ENCODE results near the gene VARS2.
A peak's percentile ranks its signal among the peaks of the same experiment; 100 is the strongest.

Gene VARS2

DNA sequence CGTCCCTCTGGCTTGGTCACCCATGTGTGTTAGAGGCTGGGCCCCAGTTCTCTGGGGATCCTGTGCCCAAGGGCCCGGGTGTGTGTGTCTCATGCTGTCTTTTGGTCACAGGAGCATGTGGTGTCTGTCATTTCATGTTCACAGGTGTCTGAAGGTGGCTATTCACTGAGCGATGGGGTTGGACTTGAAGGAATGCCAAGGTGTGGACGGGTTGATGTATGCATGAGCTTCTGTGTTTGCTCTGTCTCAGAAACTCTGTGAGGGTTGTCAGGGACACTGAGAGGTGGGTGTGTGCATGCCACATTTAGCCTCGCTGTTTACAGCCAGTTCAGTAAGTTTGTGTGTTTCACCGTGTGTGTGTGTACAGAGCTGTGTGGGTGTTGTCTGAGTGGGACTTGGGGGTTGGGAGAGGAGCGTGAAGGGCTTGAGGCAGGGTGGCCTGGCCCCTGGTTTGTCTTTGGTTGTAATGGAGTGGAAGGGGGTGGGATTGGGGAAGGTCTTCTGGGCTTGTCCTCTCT, 28.5 kb upstream of the VARS2 start:
- TF ChIP-seq, protein P1, sequence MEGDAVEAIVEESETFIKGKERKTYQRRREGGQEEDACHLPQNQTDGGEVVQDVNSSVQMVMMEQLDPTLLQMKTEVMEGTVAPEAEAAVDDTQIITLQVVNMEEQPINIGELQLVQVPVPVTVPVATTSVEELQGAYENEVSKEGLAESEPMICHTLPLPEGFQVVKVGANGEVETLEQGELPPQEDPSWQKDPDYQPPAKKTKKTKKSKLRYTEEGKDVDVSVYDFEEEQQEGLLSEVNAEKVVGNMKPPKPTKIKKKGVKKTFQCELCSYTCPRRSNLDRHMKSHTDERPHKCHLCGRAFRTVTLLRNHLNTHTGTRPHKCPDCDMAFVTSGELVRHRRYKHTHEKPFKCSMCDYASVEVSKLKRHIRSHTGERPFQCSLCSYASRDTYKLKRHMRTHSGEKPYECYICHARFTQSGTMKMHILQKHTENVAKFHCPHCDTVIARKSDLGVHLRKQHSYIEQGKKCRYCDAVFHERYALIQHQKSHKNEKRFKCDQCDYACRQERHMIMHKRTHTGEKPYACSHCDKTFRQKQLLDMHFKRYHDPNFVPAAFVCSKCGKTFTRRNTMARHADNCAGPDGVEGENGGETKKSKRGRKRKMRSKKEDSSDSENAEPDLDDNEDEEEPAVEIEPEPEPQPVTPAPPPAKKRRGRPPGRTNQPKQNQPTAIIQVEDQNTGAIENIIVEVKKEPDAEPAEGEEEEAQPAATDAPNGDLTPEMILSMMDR (IDR thresholded peaks at IDR 0.05; ENCODE audit: control insufficient read depth, insufficient read depth, low read depth, low read length, missing control alignments), result no peak
- DNase-seq (ENCODE audit: low read depth), result no peak
- H3K4me3 ChIP-seq (ENCODE audit: control insufficient read depth, low read depth, low read length), result peak overlapping the region; percentile 70

DNA sequence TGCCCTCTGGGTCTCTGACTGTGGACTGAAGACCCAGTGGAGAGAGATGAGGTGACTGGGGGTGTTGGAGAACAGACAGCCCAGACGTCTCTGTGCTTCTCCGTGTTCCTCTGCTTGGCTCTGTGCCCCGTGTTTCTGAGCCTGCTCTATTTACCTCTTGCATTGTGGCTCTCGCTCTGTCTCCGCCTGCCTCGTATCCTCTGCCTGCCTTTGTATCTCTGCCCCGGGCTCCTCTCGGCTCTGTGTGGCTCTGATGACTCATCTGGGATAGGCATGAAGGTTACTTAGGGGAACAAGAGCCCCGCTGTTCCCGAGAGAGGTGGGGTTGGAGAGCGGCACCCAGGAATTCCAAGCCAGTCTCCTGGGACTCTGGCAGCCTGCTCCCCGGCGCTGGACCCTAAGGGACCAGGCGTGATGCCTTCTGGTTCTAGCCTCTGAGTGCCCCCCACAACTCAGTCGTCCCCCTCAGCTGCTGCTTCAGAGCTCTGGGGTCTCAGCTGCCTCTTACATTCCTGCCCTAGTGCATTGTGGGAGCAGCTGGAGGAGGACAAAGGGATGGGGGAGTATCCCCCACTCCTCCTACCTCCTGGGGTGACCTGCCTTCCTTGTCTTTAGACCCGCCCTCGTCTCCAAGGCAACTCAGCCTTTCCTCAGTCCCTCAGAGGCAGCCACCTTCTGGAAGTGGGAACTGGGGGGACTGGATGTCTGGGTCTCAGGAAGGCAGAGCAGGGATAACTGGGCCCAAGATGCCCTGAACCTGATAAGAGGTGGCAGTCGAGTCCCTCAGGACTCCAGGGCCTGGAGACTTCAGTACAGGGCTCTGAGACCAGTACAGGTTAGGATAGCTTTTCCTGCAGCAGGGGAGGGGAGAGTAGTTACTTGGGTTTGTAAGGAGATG, 27.8 kb upstream of the VARS2 start:
- H3K4me3 ChIP-seq (ENCODE audit: control insufficient read depth, low read depth, low read length), result peak overlapping the region; percentile 70

DNA sequence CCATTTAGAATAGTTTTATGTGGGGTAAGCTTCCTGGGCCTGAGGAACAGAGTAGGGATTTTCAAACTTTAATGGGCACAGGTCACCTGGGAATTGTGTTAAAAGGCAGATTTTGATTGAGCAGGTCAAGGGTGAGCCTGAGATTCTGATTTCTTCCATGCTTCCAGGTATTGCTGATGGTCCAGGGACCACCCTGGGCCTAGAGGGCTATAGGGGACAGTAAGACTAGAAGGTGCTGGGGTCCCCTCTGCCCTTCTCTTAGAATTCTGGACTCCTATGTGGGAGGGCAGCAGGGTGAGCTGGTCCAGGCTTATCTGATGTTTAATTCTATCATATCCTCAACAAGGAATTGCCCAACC, 27.2 kb upstream of the VARS2 start:
- DNase-seq (ENCODE audit: low read depth), result no peak
- TF ChIP-seq, protein P1 (IDR thresholded peaks at IDR 0.05; ENCODE audit: control insufficient read depth, insufficient read depth, low read depth, low read length, missing control alignments), result no peak
- no peak overlapping the region for H3K4me3 ChIP-seq (ENCODE audit: control insufficient read depth, low read depth, low read length)

More for the DNA sequence above, 27.8 kb upstream of the VARS2 start:
- TF ChIP-seq, protein P1 (IDR thresholded peaks at IDR 0.05; ENCODE audit: control insufficient read depth, insufficient read depth, low read depth, low read length, missing control alignments), result no peak
- no peak for DNase-seq (ENCODE audit: low read depth)

DNA sequence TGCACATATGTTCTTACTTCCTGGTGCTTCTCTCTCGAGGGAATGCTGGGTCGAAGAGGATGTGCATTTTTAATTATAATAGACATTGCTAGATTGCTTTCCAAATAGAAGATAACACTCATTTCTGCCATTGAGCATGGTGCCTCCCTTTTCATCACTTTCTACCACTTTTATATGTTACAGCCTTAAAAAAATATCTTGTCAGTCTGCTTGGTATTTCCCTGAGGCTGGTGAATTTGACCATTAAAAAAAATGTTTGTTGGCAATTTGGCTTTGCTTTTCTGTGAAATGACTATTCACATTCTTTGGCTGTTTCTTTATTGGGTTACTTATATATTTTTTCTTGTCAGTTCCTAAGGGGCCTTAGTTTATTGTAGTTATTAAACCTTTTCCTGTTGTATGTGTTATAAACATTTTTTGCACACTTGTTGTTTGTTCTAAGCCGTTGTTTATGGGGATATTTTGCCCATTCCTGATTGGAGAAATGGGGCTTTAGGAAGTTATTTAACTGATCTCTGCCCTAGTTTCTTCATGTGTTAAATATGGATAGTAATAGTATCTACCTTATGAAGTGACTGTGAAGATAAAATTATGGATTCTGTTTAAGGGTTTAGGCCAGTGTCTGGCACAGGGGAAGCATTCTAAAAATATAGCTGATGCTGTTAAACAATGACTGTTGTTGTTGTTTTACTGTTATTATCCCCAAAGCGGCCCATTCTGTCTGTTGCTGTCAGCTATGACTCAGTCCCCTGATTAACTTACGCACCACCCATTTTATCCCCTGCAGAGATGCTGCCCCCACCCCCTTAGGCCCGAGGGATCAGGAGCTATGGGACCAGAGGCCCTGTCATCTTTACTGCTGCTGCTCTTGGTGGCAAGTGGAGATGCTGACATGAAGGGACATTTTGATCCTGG, 25.9 kb upstream of the VARS2 start:
- TF ChIP-seq, protein P1 (IDR thresholded peaks at IDR 0.05; ENCODE audit: control insufficient read depth, insufficient read depth, low read depth, low read length, missing control alignments), result no peak
- no peak overlapping the region for H3K4me3 ChIP-seq (ENCODE audit: control insufficient read depth, low read depth, low read length)
- no peak for DNase-seq (ENCODE audit: low read depth)

DNA sequence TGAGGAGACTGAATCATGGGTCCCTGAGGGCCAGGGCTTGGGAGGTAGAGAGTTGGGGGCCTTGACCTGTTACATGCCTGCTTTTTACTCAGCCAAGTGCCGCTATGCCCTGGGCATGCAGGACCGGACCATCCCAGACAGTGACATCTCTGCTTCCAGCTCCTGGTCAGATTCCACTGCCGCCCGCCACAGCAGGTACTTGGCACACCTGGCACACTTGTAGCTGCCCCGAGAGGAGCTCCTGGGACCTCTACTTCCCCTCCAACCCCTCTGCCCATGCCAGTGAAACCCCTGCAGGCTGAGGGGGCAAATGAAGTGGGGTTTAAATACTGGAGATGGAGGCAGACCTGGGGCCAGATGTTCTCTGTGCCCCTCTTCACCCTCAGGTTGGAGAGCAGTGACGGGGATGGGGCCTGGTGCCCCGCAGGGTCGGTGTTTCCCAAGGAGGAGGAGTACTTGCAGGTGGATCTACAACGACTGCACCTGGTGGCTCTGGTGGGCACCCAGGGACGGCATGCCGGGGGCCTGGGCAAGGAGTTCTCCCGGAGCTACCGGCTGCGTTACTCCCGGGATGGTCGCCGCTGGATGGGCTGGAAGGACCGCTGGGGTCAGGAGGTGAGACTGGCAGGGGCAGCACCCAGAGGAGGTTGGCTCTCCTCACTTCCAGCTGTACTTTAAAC, 25.1 kb upstream of the VARS2 start:
- no peak for DNase-seq (ENCODE audit: low read depth)
- H3K4me3 ChIP-seq (ENCODE audit: control insufficient read depth, low read depth, low read length), result no peak overlapping the region
- TF ChIP-seq, protein P1 (IDR thresholded peaks at IDR 0.05; ENCODE audit: control insufficient read depth, insufficient read depth, low read depth, low read length, missing control alignments), result no peak

DNA sequence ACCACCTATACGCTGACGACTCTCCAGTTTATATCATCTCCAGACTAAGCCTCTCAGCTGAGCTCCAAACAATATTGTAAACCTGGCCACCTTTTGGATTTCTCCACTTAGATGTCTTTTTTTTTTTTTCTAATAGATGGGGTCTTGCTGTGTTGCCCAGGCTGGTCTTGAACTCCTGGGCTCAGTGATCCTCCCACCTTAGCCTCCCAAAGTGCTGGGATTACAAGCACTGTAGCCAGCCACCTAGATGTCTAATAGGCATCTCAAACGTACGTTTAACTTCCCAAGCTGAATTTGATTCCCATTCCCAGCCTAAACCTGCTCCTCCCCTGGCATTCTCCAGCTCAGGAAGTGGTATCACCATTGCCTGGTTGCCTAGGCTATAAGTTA, 24.5 kb upstream of the VARS2 start:
- no peak for DNase-seq (ENCODE audit: low read depth)
- H3K4me3 ChIP-seq (ENCODE audit: control insufficient read depth, low read depth, low read length), result no peak overlapping the region
- TF ChIP-seq, protein P1 (IDR thresholded peaks at IDR 0.05; ENCODE audit: control insufficient read depth, insufficient read depth, low read depth, low read length, missing control alignments), result no peak

Data from AG09309 (cell line).